ENCODE results near the gene SCN1B.

SCN1B gene

GRCh38 chr19:35058370-35058769 is 28.1 kb downstream of the SCN1B start:
- no peak for DNase-seq

DNA sequence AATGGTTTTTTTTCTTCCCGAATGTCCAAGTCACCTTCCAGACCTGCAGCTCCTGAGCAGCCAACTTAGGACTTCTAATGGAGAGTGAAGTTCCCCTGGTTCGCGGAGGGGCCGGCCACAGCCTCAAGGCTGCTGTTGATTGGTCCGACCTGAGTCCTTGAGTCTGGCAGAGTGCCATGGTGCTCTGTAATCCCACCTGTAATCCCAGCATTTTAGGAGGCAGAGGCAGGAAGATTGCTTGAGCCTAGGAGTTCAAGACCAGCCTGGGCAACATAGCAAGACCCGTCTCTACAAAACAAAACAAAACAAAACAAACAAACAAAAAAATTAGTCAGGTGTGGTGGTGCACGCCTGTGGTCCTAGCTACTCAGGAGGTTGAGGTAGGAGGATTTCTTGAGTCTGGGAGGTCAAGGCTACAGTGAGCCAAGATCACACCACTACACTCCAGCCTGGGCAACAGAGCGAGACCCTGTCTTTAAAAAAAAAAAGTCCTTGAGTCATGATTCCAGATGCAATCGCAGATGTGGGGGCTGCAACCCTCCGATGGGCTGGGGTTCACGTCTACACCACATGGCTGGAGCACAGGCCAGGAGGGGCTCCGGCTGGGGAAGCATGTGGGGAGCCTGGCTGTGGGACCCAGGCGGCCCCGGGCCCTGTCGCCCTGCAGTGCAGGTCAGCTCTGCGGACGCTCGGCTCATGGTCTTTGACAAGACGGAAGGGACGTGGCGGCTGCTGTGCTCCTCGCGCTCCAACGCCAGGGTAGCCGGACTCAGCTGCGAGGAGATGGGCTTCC is 28.9 kb downstream of the SCN1B start:
- DNase-seq = no peak

DNA sequence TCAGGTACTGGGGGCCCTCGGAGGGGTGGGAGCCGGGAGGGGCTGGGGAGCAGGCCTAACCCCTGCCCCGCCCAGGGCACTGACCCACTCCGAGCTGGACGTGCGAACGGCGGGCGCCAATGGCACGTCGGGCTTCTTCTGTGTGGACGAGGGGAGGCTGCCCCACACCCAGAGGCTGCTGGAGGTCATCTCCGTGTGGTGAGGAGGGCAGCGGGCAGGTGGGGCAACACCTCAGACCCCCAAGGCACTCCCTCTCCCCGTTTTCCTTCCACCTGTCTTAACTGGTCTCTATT is 29.5 kb downstream of the SCN1B start:
- no peak for DNase-seq

- no peak for DNase-seq
These were observed 30.0 kb downstream of the SCN1B start for GRCh38 chr19:35060160-35060855.

DNA sequence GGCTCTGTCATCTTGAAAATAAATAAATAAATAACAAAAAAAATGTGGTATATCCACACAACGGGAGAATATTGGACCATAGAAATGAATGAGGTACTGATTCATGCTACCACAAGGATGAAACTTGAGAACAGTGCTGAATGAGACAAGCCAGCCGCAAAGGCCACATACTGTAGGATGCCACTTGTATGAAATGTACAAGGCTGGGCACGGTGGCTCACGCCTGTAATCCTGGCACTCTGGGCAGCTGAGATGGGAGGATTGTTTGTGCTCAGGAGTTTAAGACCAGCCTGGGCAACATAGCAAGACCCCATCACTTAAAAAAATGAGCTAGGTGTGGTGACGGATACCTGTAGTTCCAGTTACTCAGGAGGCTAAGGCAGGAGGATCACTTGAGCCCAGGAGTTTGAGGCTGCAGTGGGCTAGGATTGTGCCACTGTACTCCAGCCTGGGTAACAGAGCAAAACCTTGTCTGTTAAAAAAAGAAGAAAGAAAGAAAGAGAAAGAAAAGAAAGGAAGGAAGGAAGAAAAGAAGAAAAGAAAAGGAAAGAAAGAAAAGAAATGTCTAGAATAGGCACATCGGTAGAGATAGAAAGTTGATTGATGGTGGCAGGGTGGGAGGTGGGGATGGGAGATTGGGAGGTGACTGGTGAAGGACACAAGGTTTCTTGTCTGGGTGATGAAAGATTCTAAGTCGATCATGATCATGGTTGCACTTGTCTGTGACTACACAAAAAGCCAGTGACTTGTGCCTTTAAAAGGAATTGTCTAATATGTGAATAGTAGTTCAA is 31.5 kb downstream of the SCN1B start:
- peak; percentile 23 for DNase-seq

DNA sequence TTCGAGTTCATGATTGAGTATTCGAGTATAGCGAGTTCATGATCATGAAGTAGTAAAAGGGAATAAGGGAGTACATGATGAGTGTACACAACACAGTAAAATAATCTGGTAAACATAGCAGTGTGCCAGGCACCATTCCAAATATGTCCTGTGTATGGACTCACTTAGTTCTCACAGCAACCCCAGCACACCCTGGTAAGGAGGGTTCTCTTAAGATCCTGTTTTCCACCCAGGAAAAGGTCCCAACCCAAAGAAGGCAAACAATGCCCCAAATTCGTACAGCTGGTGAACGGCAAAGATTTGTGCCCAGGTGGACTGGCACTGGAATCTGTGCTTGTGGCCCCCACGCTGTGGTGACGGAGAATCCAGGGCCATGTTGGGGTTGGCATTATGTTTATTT is 32.7 kb downstream of the SCN1B start:
- no peak for DNase-seq

DNA sequence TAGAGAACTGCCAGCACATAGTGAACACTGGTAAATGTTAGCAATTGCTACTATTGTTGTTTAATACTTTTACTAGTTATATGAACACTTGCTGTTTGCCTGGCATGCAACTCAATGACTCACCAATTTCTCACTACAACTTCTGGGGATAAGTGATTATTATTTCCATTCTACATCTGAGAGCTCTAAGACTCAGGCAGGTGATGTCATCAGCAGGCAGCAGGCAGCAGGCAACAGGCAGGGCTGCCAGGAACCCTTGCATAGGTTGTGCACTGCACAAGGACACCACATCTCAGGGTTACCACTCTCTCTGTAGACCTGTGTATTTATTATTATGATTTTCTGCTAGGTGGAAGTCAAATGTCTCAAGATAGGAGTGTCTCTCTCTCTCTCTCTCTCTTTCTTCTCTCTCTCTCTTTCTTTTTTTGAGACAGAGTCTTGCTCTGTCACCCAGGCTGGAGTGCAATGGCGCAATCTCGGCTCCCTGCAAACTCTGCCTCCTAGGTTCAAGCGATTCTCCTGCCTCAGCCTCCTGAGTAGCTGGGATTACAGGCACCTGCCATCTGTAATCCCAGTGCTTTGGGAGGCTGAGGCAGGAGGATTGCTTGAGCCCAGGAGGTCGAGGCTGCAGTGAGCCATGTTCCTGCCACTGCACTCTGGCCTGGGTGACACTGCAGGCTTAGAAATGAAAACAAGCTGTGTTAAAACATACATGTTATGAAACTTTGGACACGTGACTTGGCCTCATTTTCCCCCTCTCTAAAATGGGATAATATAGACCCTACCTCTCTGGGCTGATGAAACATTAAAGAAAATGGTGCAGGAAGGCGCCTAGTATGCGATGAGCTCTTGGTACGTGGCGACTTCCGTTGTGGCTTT is 33.9 kb downstream of the SCN1B start:
- peak; percentile 70 for DNase-seq

DNA sequence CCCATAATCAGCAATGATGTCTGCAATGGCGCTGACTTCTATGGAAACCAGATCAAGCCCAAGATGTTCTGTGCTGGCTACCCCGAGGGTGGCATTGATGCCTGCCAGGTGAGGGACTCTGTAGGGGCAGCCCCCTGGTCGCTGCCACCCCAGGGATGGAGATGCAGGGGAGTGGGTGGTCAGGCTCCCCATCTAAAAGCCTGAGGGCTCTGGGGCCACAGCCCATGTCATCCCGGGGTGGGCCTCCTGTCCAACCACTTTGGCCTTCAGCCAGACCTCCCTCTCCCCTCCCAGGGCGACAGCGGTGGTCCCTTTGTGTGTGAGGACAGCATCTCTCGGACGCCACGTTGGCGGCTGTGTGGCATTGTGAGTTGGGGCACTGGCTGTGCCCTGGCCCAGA is 35.3 kb downstream of the SCN1B start:
- DNase-seq = no peak

GRCh38 chr19:35066121-35066520 is 35.9 kb downstream of the SCN1B start:
- no peak for DNase-seq

DNA sequence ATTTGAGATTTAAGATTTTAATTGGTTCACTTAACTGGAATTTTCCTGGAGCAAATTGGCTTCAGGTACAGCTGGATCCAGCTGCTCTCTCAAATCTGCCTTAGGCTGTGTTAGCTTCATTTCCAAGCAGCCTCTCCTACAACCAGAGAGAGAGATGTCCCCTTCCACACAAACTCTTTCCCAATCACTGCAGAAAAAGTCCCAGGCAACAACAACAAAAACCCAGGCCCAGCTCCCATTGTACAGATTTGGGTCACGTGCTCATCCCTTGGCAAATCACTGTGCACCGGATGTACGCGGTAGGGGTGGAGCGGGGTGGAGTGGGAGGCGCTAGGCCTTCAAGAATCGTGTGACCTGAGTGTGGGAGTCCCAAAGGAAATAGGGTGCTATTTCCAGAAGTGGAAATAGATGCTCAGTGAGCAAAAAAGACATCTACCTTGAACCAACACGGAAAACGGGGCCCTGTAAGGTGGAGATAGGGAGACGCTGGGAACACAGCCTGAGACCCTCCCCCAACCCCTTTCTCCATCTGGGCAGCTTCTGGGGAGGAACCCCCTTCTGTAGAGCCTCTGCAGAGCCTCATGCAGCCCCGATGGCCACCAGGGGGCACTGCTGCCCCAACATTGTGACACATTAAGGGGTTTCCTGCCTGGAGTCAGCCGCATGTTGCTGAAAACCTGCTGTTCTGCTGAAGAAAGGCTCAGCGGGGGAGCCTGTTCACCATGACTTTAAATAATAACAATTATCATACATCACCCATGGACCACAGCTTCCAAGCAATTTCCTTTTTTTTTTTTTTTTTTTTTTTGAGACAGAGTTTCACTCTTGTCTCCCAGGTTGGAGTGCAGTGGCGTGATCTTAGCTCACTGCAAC is 36.7 kb downstream of the SCN1B start:
- peak; percentile 93 for DNase-seq

- DNase-seq = no peak
These were observed 38.8 kb downstream of the SCN1B start for GRCh38 chr19:35068941-35069634.

DNA sequence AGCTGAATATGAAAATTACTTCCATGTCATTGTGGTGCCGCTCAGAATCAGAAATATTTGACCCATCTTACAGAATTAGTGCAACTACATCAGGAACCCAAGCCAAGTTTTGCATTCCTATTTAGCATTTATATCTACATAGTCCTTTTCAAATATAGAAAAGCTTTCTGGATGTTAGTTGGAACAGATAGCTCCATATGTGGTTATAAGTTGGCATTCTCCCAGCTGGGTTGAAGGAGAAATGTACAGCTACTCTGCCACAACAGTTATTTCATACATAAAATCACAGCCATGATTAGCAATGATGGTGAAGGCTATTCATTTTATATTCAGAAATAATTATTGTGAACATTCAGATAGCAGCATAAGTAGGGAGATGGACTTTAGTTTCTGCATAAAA is 39.4 kb downstream of the SCN1B start:
- DNase-seq = no peak

DNA sequence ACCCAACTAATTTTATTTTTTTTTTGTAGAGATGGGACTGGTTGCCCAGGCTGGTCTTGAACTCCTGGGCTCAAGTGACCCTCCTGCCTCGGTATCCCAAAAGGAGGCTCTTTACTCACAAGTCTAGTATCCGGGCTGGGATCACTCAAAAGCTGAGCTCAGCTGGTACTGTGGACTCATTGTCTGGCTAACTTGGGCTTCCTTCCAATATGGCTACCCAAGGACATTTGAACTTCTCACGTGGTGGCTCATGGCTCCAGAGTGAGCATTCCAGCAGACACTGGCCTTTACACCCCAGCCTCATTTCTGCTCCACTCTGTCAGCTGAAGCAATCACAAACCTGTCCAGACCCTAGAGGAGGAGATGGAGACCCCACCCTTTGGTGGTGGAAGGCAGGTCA is 40.2 kb downstream of the SCN1B start:
- DNase-seq = peak; percentile 42

GRCh38 chr19:35073516-35073915 is 43.2 kb downstream of the SCN1B start:
- no peak for DNase-seq

DNA sequence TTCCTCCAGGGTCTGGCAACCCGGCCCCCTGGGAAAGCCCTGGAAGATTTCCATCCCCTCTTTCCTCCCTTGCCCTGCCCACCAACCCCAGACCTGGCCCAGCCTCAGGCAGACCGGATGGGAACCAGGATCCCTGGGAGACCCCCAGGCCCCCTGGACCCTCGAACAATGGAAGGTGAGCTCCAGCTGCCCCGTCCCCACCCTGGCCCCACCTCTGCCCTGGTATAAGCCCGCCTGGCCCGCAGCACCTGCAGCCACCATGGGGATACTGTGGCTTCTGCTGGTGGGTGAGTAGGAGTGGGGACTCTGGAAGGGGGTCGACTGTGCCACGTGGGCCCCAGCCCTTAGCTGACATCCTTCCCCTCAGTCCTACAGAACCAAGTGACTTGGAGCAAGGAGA is 43.7 kb downstream of the SCN1B start:
- no peak for DNase-seq

- DNase-seq = no peak
These were observed 44.3 kb downstream of the SCN1B start for GRCh38 chr19:35074426-35075201.

- DNase-seq = no peak
These were observed 45.1 kb downstream of the SCN1B start for GRCh38 chr19:35075202-35076025.

DNA sequence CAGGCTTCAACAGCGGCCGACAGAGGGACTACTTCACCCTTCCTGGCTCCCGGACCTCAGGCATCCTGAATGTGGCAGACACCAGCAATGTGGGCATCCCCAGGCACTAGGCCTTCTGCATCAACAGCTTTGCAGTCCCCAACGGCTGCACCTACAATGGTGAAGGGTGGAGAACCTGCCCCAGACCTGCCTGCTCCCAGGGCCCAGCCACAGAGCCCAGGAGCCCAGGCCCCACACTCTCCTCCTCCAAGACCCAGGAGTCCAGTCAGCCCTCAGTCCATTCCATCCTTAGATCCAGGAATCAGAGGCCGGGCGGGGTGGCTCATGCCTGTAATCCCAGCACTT is 45.7 kb downstream of the SCN1B start:
- DNase-seq = peak; percentile 32

DNA sequence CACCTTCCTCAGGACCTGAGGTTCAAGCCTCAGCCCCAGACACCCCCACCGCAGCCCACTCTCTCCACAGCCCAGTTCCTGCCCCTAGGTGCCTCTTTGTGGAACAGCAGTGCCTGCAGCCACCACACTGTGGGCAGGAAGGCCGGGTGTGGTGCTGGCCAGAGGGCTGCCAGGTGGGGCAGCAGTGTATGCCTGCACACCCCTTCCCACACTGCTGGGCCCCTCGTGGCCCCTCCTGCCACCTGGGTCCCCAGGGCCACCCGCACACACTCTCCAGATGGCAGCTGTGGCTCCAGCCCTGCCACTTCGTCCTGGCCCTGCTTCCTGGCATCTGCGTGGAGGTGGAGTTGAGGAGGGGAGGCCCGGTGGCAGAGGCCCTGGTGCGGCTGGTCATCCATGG is 46.4 kb downstream of the SCN1B start:
- DNase-seq = no peak
